CD4-positive, alpha-beta T cell treated with Interleukin-15 for 1 hour (primary cell): ENCODE results near the gene ARFGAP2.

Experiments used
- DNase-seq: peaks from one replicate; pipeline ENCODE4 v3.0.0-alpha.2; 2020

ARFGAP2 gene

DNA sequence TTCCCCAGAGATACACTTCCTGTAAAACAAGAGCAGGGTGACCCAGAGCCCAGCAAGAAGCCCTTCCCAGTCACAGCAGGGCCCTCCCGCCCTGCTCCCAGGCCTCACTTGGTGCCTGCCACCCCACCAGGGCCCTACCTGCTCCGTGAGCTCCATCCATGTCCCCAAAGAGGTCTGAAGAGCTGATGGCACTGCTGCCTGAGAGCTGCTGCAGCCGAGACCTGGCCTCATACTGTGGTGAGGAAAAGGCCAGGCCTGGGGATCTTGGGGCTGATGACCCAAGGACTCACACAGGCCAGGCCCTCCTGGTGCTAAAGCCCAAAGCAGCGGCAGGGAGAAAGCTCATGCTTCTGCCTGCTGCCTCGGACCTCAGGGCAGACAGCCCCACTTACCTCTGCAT is 10.3 kb downstream of the ARFGAP2 start:
- no peak for DNase-seq

GRCh38 chr11:47165253-47165840 is 11.3 kb downstream of the ARFGAP2 start:
- no peak for DNase-seq

- no peak for DNase-seq
Observed at GRCh38 chr11:47164321-47164720, 12.4 kb downstream of the ARFGAP2 start.

GRCh38 chr11:47163898-47164297 is 12.8 kb downstream of the ARFGAP2 start:
- no peak for DNase-seq

DNA sequence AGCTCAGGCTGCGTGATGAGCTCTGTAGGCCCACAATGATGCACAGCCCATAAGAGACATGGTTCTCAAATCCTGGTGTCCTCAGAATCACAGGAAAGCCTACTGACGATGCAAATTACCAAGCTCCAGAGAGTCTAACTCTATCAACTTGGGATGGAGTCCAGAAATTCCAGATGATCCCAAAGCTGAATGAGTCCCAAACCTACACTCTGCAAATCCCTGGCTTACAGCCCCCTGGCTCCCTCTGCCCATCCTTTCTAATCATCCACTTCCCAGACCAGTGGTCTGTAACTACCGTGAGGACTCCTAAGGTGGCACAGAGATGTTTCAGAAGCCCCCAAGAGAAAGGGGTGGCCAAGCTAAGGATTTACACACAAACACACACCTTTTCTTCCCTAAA is 13.5 kb downstream of the ARFGAP2 start:
- DNase-seq: no peak

GRCh38 chr11:47162426-47162825 is 14.3 kb downstream of the ARFGAP2 start:
- no peak for DNase-seq

DNA sequence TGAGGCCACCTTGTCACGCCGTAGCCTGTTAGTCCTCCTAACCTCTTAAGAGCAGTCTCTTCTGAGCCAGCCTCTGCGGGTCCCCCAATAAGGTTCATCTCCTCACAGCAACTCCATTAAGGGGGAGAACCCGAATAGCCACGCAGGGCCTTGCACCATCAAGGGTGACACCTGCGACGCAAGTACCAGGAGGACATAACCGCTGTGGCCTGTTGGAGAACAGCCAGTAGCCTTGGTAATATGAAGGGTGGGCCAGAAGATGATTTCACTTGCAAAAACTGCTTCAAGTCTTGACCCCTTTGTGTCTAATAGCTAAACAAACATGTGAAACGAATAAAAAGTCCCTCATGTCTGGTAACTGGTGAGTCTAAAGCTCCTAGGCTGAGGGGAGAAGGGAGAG is 14.8 kb downstream of the ARFGAP2 start:
- DNase-seq: no peak

DNA sequence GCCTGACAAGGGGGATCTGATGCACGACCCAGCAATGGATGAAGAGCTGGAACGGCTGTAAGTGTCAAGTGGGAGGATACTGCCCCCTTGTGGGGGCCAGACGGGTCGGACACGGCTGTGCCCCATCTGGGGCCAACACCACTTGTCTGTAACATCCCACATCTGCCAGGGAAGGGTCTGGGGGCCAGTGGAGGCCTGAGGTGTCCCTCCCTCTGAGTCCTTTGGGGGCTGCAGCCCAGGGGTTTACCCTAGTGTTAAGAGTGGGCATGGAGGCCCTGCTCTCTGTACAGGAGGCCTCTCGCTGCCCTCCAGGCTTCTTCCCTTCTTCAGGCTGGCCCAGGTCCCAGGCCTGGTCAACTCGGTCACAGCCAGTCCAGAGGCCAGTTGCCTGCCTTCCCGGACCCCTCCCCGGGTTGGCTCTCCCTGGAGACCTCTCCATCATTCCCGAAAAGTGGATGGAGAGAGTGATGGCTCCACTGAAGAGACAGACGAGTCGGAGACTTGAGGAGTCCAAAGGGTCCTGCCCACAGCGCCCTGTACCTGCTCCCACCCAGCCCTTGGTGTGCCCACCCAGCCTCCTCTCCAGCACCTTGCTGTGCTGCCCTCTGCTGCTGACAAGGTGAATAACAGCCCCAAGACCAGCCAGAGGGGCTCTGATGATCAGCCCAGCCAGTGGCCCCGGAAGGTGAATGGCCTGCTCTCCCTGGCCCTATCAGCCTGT is 15.4 kb downstream of the ARFGAP2 start:
- peak; percentile 54 for DNase-seq

GRCh38 chr11:47160753-47161133 is 15.9 kb downstream of the ARFGAP2 start:
- DNase-seq: no peak

- no peak for DNase-seq
Observed at GRCh38 chr11:47158242-47158641, 18.4 kb downstream of the ARFGAP2 start.

DNA sequence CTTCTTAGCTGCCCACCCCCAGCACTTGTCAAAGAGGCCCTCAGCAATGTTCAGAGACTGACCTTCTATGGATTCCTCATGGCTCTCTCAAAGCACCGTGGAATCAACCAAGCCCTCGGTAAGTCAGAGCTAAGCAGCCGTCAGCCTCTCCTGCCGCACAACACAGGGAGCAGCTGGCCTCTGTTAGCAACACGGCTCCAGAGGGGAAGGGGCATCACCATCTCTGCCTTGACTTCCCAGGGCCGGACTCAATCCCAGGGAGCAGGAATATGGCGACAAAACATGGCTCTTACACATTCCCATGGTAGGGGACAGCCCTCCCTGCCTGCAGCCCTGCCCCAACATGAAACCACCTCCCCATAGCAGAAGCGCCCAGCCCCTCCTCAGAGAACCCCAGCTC is 18.9 kb downstream of the ARFGAP2 start:
- DNase-seq: no peak

- DNase-seq: no peak
Observed at GRCh38 chr11:47156951-47157350, 19.7 kb downstream of the ARFGAP2 start.

- DNase-seq: no peak
Observed at GRCh38 chr11:47156333-47156732, 20.3 kb downstream of the ARFGAP2 start.

DNA sequence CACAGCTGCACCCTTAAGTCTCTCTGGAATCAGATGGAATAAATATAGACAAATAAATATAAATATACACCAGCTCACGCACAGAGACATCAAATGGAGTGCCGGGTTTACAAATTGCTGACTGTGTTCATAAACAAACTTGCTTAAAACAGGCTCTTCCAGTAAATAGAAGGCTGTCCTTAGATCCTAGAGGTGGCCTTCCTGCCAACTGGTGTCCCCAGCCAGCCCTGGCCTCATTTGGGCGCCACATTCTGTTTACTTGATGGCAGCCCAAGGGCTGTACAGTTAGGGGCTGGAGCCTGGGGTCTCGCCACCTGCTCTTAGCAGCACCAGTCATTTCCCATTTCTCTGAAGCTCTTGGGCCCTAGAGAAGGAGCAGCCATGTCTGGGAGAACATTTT is 20.8 kb downstream of the ARFGAP2 start:
- DNase-seq: no peak

DNA sequence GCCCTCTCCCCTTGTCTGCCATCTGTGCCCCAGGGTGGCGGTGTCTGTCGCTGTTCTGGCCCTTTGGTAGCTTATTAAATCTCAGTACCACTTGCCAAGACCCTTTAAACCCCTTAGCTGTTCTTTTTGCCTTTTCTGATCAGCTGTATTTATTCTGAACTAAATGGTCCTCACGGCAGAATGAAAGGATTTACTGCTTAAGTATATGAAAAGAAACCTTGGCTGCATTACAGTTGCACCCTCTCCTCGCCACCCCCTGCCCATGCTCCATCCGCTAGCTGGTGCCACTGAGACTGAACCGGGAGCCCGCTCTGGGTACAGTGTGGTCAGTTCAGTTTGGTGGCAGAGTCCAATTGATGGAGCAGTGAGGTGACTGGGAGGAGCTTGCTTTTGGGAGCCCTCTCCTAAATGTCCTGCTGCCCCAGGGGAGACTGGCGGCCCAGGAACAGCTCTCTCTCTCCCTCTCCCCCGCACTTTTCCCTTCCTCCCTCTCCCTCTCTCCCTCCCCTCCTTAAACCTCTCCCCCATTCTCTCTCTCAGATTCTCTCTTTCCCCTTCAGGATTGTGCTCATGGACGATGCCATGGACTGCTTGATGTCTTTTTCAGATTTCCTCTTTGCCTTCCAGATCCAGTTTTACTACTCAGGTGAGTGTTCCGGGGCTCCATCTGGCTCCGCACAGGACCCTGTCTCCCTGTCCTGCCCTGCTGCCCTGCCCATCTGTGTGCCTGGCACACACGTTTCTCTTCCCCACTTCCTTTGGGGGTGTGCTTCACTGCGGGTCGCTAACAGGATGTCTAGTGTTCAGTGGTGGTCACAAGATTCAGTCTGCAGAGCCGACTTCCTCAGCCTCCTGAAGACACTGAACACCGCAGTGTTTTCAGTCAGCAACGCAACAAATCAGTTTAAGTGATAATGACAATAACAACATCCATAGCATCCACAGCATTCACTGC is 21.8 kb downstream of the ARFGAP2 start:
- peak; percentile 29 for DNase-seq

DNA sequence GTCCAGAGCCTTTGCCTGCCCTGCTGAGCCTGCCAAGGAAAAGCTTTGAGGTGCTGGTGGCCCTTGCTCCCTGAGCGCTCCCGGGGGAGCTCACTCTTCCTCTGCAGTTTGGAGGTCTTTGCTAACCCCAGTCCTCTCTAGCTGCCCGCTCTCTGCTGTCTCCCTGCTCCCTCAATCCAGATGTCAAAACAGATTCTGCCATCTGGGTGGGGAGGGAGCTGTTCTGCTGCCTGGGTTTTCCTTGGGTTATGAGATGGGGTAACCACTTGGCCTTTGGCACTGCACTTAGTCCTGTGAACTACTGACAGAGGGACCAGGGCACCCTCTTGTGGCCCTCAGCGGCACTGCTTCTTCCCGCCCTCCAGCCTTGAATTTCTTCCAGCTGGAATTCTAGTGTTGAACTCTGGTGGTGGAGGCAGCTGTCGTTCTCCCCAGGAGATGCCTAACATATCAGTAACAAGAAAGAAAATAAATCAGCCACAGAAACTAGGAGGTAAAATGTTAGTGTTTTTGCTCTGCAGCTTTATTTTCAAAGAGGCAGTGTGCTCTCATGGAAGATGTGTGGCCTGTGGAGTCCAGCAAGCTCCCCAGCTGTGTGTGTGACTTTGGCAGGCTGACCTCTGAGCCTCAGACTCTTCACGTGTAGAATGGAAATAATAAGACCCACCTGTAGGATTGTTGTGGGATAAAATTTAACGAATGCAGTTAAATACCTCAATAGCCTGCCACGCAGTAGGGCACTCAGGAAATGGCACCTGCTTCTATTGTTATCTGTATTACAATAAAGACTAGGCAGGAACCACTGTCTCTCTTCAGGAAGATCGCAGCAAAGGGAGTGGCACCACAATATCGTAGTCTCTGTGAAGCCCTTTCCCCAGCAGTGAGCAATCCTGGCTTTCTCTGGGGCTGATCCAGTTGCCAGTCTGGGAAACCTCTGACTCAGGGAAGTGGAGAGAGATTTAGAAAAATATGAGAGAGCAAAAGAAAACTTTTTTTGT is 23.4 kb downstream of the ARFGAP2 start:
- DNase-seq: peak; percentile 43

- DNase-seq: no peak
Observed at GRCh38 chr11:47152126-47152952, 24.3 kb downstream of the ARFGAP2 start.

GRCh38 chr11:47149782-47150181 is 26.9 kb downstream of the ARFGAP2 start:
- no peak for DNase-seq

GRCh38 chr11:47148903-47149531 is 27.7 kb downstream of the ARFGAP2 start:
- no peak for DNase-seq

- DNase-seq: no peak
Observed at GRCh38 chr11:47148270-47148669, 28.4 kb downstream of the ARFGAP2 start.

GRCh38 chr11:47147681-47148080 is 29.0 kb downstream of the ARFGAP2 start:
- no peak for DNase-seq
